GM13976 (cell line): ENCODE measurements around the gene LEFTY2.
"Not testable (repeated sequence)": the region's sequence is repeated elsewhere in the genome, so short reads cannot be mapped to it uniquely, and the experiment has no call there.

ENCODE experiments used
- DNase-seq: peaks from one replicate; pipeline ENCODE4 v3.0.0; 2012; ENCODE audit warnings: low spot score
- in situ Hi-C: fragments of 300-500 bp; cut with MboI; formaldehyde crosslinking; loops from one replicate; pipeline ENCODE4 v1.12.0; 2022; ENCODE audit warnings: low sequenced_read_pairs, mixed read lengths, inconsistent platforms; ENCODE audit not compliant: unreplicated experiment
- TF ChIP-seq, protein P1 (sequence below): IDR thresholded peaks from 2 replicates; pipeline ENCODE4 v1.5.1; 2012; ENCODE audit warnings: borderline replicate concordance, mild to moderate bottlenecking; ENCODE audit not compliant: insufficient read depth; ENCODE audit errors: extremely low read depth, missing control alignments, control extremely low read depth

The LEFTY2 gene

DNA sequence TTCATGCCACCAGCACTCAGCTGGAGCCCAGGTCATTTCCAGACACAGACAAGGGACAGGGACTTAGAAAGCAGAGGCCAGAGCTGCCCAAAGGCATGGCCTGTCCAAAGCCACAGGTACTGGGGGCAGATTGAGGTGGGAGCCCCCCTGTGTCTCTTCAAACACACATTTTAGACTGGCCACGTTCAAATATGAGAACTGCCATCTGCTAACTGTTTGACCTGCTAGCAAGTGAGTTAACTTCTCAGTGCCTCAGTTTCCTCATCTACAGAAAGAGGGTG lies 862 bp upstream of the LEFTY2 start:
- in situ Hi-C loops = no loop called here
- TF ChIP-seq, protein P1, sequence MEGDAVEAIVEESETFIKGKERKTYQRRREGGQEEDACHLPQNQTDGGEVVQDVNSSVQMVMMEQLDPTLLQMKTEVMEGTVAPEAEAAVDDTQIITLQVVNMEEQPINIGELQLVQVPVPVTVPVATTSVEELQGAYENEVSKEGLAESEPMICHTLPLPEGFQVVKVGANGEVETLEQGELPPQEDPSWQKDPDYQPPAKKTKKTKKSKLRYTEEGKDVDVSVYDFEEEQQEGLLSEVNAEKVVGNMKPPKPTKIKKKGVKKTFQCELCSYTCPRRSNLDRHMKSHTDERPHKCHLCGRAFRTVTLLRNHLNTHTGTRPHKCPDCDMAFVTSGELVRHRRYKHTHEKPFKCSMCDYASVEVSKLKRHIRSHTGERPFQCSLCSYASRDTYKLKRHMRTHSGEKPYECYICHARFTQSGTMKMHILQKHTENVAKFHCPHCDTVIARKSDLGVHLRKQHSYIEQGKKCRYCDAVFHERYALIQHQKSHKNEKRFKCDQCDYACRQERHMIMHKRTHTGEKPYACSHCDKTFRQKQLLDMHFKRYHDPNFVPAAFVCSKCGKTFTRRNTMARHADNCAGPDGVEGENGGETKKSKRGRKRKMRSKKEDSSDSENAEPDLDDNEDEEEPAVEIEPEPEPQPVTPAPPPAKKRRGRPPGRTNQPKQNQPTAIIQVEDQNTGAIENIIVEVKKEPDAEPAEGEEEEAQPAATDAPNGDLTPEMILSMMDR = no peak
- DNase-seq = no peak

DNA sequence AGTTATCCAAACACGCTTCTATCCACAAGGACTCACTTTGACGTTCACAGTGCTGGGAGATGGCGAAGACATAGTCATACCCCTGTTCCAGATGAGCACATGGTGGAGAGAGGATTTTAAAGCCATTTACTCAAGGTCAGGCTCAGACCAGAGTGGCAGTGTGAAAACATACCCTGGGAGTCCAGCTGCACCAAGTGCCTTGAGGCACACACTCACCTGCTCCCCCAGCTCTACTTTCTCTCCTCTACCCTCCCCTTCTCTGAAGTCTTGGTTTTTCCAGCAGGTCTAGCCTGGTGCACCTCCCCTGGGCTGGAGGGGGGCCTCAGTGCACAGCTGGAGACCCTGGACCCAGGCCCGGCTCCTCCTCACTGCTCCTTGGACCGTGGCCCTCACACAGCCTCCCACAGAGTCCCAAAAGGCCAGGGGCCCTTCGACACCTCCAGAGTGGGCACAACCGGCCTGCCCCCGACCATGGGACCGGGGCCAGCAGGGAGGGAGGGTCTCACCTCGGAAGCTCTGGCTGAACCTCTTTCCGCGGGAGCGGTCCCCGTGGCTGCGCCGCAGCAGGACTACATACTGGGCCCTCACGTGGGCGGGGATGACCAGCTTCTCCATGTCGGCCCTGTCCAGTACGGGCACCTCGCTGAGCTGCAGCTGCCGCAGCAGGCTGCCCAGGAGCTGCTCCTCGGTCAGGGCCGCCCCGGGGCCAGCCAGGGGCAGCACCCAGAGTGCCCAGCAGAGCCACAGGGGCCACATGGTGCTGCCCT lies 452 bp downstream of the LEFTY2 start:
- TF ChIP-seq, protein P1 = no peak
- DNase-seq = no peak

DNA sequence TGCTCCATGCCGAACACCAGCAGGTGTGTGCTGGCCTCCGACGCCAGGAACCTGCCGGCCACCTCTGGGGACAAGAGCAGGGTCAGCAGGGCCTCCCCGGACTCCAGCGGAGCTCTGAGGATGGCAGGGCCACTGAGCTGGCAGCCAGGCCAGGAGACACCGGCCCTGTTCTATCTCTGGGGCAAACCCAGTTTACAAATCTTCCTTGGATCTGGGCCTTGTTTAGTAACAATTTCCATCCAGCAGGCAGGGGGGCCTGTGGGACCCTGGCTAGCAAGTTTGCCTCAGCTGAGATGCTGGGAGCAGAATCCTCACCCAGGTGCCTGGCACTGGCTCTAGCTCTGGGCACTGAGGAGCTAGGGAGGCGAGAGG lies 1.1 kb downstream of the LEFTY2 start:
- in situ Hi-C loops, DNase-seq: not testable (repeated sequence)

More for the DNA sequence above, 452 bp downstream of the LEFTY2 start:
- in situ Hi-C loops = no loop called here

DNA sequence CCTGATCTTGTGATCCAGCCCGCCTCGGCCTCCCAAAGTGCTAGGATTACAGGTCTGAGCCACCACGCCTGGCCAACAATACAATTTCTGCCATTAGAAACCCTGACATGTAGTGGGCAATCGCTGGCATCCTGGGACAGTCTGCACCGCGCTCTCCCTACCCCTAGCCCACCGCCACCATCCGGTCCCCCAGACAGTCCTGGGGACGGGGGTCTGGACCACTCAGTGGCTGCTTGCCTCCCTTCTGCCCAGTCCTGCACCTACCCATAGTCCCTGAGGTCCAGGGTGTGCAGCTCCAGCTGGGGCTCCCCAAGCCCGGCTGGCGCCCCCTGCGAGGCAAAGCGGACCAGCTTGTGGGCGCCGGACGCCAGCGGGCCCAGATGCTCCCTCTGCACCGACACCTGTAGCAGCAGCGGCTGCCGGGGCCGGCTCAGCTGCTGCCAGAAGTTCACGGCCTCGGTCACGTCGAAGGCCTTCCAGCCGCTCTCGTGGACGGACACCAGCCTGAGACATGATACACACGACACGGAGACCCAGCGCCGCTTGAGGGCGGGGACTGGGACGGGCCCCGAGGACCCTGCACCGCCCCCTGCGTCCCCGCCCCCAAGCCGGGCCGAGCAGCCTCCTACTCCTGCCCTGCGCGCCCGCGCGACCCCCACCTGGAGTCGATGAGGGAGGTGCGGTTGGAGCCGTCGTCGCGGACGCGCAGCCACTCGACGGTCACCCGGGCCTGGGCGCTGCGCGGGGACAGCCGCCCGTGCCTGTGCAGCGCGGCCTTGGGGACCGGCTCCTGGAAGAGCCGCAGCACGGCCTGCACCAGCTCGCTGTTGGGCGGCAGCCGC lies 1.7 kb downstream of the LEFTY2 start:
- DNase-seq = not testable (repeated sequence)

DNA sequence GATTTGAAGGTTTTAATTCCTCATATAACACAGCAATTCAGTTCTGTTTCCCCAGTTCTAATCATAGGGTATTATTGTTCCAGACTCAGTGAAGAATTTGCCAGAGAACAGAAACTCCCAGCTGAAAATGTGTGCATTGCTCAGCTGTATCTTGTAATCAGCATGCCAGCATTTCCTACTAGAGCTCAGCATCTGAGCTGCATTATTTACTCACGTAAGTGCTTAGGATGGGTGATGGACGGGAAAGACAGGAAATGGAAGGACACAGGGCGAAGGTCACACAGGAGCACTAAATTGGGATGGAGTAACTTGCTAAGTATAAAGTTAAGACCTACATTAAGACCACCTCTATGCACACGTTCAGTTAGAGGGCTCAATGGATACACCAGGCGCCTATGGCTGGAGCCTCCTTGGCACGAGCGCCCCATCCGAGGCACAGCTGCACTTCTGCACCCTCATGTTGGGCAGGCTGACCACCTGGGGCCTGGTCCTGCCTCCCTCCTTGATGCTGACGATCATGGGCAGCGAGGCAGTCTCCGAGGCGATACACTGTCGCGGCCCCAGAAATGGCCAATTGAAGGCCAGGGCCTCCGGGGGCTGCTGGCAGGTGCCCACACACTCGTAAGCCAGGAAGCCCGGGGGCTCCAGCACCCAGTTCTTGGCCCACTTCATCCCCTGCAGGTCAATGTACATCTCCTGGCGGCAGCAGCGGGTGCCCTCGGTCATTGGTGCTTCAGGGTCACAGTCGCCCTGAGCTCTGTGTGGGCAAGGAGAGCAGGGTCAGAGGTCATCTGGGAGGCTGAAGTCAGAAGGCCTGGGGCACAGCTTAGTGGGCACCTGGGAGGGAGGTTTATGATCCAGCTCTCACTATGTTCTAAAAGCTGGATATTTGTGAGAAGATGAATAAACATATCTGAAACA lies 3.7 kb downstream of the LEFTY2 start:
- in situ Hi-C loops = no loop called here
- TF ChIP-seq, protein P1 = no peak
- no peak for DNase-seq

More for the DNA sequence above, 1.7 kb downstream of the LEFTY2 start:
- in situ Hi-C loops = not testable (repeated sequence)

DNA sequence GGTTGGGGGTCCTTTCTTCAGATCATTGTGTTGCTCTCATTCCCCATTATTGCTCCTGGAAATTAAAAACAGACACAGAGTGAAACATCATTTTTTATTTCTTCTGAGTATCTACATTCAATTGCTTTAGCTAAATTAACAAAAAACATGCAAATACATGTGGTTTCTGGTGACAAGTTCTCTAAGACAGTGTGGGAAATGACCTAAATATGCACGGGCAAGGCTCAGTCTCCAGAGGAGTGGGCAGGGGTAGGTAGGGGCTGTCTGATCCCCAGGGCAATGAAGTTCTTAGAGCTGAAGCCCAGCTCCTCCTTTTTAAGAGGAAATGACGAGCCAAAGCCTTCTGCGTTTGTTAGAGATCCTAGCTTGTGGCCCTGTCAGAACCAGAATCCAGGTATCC lies 4.5 kb downstream of the LEFTY2 start:
- no peak for DNase-seq

DNA sequence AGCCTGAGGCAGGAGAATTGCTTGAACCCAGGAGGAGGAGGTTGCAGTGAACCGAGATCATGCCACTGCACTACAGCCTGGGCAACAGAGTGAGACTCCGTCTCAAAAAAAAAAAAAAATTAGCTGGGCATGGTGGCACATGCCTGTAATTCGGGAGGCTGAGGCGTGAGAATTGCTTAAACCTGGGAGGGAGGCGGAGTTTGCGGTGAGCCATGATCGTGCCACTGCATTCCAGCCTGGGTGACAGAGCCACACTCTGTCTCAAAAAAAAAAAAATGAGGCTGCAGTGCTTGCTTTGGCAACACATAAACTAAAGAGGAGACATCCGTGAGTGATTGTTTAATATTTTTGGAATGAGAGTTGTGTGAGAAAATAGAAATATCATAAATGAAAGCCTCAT lies 4.9 kb downstream of the LEFTY2 start:
- in situ Hi-C loops, DNase-seq: not testable (repeated sequence)

More for the DNA sequence above, 4.5 kb downstream of the LEFTY2 start:
- in situ Hi-C loops = no loop called here
- TF ChIP-seq, protein P1 = no peak

DNA sequence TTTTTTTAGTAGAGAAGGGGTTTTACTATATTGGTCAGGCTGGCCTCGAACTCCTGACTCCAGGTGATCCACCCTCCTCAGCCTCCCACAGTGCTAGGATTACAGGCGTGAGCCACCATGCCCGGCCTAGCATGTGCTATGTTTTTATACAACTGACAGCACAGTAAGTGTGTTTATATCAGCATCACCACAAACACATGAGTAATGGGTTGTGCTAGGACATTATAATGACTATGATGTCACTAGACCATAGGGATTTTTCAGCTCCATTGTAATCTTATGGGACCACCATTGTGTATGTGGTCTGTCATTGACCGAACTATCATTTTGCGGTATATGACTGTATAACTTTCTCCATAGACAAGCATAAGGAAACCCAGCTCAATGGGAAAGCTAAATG lies 6.3 kb downstream of the LEFTY2 start:
- in situ Hi-C loops = no loop called here
- no peak for DNase-seq
- TF ChIP-seq, protein P1 = no peak
